Dermis blood vessel endothelial cell (primary cell): ENCODE data around the gene OTOGL. TPM values are rescaled to one million over a fixed set of nuclear protein-coding genes. Genes with fewer than 3 reads are reported as not detected.
A peak's percentile ranks its signal among the peaks of the same experiment; 100 is the strongest.
"Not testable (repeated sequence)": the region's sequence is repeated elsewhere in the genome, so short reads cannot be mapped to it uniquely, and the experiment has no call there.

Source experiments
- DNase-seq: peaks from one replicate; pipeline ENCODE4 v3.0.0; 2010
- total RNA-seq: library from RNA; depleted of rRNA; stranded (reverse); fragments of >200 nt; gene quantifications from 2 replicates; pipeline ENCODE4 v1.2.3, GENCODE V29; 2014

The OTOGL gene
- total RNA-seq, 1 donor from 2014 or later, result 0.17 TPM

- no peak for DNase-seq
Measured at GRCh38 chr12:80291108-80291754, 191.9 kb downstream of the OTOGL start.

DNA sequence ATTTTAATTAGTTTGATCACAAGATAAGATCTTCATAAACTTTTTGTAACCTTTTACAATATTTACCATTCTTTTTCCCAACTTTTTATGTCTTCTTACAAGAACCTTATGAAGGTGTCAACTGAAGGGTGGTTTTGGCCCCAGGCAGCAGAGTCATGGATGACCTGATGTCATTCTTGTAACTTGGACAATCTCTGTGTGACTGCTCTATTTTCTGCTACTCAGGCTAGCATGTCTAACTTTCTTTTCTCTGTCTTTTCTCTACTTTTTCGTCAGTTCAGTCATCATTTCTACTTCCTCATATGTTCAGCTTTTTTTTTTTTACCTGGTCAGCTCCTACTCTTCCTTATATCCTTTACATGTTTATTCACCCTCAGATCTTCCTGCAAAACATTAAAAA lies 194.0 kb downstream of the OTOGL start:
- DNase-seq, result no peak

GRCh38 chr12:80293759-80294158 lies 194.4 kb downstream of the OTOGL start:
- DNase-seq, result no peak

- DNase-seq, result no peak
Measured at GRCh38 chr12:80299219-80299618, 199.9 kb downstream of the OTOGL start.

DNA sequence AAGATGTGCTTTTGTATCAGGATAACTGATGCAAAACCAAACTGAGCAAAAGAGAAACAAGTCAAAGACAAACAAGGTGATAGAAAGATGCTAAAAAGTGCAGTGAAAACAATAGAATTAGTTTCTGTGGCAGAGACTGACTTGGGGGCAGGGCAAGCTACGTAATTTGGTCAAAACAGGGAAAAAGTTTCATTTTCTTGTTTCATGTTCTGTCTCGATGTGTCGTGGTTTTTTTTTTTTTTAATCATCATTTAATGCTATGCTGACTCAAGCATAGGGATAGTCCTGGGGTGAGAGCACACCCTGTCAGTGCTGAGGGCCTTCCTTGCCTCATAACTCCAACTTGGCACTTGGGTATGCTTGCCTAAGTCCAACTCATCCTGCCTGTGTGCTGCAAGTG lies 200.6 kb downstream of the OTOGL start:
- no peak for DNase-seq

DNA sequence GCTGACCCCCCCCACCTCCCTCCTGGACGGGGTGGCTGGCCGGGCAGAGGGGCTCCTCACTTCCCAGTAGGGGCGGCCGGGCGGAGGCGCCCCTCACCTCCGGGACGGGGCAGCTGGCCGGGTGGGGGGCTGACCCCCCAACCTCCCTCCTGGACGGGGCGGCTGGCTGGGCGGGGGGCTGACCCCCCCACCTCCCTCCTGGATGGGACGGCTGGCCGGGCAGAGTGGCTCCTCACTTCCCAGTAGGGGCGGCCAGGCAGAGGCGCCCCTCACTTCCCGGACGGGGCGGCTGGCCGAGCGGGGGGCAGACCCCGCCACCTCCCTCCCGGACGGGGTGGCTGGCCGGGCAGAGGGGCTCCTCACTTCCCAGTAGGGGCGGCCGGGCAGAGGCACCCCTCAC lies 208.1 kb downstream of the OTOGL start:
- DNase-seq, result not testable (repeated sequence)

- DNase-seq, result peak; percentile 9
Measured at GRCh38 chr12:80313209-80313608, 213.9 kb downstream of the OTOGL start.

DNA sequence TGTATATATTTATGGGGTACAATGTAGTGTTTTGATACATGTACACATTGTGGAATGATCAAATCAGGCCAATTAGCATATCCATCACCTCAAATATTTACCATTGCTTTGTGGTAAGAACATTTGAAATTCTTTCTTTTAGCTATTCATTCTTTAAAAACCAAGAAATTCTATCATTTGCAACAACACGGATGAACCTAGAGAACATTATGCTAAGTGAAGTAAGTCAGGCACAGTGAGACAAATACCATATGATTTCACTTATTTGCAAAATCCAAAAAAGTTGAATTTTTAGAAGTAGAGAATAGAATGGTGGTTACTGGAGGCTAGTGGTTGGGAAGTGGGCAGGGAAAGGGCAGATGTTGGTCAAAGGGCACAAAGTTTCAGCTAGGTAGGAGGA lies 215.4 kb downstream of the OTOGL start:
- DNase-seq, result no peak

- DNase-seq, result no peak
Measured at GRCh38 chr12:80316222-80316621, 216.9 kb downstream of the OTOGL start.

GRCh38 chr12:80317307-80317706 lies 218.0 kb downstream of the OTOGL start:
- no peak for DNase-seq

DNA sequence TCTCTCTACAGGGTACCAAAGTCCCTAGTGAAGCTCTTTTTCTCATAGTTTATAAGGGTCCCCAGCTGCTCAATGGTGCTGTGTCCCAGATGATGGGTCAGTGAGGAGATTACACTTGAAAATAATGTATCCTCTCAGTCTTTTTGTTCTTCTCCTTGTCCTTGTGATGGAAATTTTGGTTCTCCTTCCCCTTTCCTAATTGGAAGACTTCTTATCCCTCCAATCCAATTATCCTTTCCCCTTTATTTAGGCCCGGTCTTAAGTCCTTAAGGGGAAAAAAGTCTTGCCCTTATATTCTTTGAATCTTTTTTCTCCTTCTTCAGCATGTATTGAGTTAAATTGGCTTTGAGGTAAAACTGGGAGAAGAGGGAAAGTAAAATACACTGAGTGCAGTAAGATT lies 218.6 kb downstream of the OTOGL start:
- no peak for DNase-seq

DNA sequence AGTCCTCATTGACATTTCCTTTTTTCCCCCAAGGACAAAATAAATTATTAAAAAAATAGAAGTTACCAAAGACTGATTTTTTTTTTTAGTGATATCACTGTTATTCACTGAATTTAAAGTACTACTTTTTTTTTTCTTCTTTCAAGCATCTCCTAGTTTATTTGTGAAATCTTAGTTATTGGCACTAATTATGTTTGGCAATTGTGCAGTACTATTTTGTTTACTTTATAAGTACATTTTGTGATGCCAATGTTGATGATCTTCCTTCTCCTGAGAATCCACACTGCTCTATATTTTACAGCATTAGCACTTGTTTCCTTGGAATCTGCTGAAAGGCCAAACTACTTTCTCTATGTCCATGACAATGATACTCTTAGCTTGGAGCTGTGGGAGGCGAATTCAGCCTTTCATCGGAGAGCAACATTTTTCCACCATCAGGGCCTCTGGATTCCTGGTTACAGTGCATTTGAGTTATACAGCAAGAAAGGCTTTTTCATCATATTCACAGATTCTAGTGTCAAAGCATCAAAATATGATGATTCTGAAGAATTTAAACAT lies 220.9 kb downstream of the OTOGL start:
- DNase-seq, result no peak

GRCh38 chr12:80321653-80322052 lies 222.3 kb downstream of the OTOGL start:
- no peak for DNase-seq

DNA sequence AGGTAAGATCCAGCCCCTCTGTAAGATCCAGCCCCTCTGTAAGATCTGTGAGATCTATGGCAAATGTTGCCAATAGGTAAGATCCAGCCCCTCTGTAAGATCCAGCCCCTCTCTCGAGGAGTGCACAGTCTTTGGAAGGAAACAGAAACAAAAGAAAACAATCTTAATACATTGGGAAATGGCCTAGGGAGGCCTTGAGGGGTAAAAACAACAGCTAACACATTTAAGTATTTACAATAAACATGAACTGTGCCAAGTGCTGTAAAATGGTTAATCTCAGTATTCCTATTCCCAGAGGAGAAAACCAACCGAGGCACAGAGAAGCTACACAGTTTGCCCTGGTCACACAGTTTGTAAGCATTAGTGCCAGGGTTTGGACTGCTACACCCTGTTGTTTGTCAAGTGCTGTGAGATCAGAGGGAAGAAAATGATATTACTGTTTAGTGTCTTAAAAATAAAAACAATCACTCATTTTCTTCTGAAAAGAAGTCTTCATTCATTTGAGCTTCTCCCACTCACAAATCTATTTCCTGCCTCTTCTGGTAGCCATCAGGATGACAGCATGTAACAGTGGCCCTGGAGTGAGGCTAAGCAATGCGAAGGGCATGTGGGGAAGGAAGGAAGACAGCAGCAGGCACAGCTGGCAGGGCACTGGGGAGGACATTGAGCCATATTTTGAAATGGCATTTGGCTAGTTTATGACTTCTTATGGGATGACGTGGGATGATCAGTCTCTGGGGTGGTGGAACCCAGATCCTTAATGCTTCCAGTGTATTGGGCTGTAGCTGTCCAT lies 226.0 kb downstream of the OTOGL start:
- no peak for DNase-seq

GRCh38 chr12:80332827-80333226 lies 233.5 kb downstream of the OTOGL start:
- no peak for DNase-seq

- DNase-seq, result no peak
Measured at GRCh38 chr12:80352474-80352873, 253.1 kb downstream of the OTOGL start.

DNA sequence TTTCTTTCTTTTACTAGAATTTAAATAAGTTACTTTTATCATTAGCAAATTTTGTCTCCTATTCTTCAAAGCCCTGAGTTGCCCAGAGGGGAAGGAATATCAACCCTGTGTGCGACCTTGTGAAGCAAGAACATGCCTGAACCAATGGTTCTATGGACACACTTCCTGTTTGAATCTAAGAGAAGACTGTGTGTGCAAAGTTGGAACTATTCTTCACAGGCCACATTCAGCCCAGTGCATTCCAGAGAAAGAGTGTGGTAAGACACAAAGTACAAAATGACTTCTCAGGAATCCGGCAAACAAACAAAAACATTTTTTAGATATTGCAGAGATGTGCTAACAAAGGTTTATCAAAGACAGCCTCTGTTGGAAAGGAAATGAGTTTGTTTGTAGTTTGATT lies 253.9 kb downstream of the OTOGL start:
- peak; percentile 45 for DNase-seq

DNA sequence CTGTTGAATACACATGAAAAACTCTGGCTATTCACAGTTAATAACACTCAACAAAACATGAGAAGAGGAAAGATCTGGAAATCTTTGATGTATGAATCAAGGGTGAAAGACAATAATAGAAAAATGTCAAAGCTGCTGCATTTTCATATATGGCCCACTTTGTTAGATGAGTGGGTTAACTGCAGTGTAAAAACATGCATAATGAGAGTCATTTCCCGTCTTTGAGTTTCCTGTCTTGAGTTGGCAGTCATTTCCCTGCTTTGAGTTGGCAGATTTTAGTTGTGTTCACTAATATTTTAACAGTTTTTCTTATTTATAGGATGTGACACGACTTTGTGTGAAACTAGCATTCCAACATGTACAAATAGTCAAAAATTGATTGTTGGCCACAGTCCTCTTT lies 256.8 kb downstream of the OTOGL start:
- DNase-seq, result peak; percentile 85

GRCh38 chr12:80359703-80360102 lies 260.4 kb downstream of the OTOGL start:
- DNase-seq, result no peak

GRCh38 chr12:80364056-80364455 lies 264.7 kb downstream of the OTOGL start:
- DNase-seq, result peak; percentile 26

DNA sequence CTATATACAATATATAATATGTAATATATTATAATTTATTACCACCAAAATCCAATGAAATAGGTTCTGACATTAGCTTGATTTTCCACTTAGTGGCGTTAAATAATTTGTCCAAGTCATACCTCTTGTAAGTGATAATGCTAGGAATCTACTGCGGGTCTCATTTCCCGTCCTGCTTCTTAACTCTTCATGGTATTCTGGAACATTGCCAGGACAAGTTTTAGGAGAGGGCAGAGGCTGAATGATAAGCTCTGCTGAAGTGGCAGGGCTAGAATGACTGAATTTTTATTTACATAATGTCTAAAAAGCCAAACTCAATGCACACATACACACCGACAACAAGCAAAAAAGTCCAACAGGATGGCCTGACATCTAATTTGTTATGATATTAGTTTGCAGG lies 274.3 kb downstream of the OTOGL start:
- no peak for DNase-seq

GRCh38 chr12:80374615-80375014 lies 275.3 kb downstream of the OTOGL start:
- DNase-seq, result no peak

DNA sequence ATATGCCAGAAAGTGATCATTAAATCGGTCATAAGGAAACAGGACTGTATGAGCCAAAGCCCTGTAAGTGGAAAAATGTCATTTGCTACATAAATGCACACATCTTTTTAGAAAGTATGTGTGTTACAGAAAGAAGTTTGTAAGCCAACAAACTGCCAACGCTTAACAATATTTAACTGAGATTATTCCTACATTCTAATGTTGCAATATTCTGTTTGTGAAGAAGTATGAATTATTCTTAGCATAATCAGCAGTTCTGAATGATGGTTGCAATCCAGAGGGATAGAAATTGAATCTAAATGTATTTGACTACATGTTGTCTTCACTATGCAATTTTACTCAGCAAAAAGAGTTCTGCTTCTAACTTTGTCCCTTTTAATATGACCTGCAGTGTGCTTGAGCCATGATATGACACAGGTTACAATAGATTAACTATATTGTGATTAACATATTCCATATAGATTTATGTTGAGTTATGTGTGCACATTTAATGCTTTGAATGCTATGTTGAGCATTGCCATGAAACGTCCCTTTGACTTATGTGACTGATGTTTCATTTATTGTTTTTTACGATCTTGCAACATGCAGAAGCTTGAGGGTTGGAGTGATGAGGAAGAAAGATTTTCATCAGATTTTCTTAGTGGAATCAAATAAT lies 277.9 kb downstream of the OTOGL start:
- no peak for DNase-seq

DNA sequence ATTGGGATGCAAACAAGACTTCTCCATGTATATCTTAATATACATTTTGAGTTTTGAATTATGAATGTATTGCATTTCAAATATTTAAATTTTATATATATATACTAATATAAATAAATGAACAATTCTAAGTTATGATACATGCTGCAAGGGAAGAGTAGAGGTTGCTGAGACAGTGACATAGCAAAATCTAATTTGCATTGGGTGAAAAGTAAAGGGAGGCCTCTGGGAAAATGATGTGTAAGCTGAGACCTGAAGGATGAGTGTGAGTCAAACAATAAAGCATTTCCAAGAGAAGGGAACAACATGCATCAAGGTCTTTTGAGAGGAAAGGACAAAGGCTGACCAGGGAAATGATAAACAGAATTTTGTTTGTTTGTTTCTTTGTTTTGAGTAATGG lies 281.8 kb downstream of the OTOGL start:
- DNase-seq, result no peak
